Activated CD8-positive, alpha-beta memory T cell treated with anti-CD3 and anti-CD28 coated beads for 24 hours (primary cell): ENCODE results near the gene GSG1L.

Experiments
- DNase-seq: peaks from one replicate; pipeline ENCODE4 v3.0.0-alpha.2; 2020

GSG1L gene

DNA sequence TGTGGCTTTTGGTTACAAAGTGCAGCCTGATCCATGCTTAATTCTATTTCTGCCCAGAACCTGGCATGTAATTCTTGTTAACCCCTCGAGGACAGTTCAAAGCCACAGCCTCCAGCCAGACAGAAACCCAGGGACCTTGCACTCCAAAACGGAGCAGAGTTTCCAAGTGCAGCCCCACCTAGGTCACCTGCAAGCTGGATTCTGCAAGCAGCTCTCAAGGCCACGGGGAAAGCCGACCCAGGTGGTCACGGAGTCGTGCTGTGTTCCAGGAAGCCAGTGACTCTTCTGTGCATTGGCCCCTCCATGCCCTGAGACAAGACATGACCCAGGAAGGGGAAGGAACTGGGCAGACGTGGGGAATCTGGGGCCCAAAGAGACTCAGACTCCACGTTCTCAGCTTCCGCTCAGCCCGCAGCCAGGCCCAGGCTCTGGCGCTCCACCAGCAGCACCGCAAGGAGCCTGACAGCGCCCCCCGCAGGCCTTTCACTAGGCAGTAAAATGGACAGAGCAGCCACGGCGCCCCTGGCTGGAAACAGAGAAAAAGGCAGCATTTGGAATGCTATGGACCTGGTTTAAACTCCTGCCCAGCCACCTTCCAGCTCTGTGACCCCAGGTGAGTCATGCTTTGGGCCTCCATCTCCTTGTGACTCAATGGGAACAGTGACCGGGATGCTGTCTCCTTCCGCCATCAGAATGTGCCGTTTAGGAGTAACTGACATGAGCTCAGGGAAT lies 27.3 kb upstream of the GSG1L start:
- no peak for DNase-seq

- no peak for DNase-seq
These were observed 26.5 kb upstream of the GSG1L start for GRCh38 chr16:28089992-28090365.

GRCh38 chr16:28089205-28089991 lies 25.9 kb upstream of the GSG1L start:
- DNase-seq: no peak

GRCh38 chr16:28087675-28088300 lies 24.3 kb upstream of the GSG1L start:
- no peak for DNase-seq

- DNase-seq: no peak
These were observed 23.7 kb upstream of the GSG1L start for GRCh38 chr16:28087140-28087660.

DNA sequence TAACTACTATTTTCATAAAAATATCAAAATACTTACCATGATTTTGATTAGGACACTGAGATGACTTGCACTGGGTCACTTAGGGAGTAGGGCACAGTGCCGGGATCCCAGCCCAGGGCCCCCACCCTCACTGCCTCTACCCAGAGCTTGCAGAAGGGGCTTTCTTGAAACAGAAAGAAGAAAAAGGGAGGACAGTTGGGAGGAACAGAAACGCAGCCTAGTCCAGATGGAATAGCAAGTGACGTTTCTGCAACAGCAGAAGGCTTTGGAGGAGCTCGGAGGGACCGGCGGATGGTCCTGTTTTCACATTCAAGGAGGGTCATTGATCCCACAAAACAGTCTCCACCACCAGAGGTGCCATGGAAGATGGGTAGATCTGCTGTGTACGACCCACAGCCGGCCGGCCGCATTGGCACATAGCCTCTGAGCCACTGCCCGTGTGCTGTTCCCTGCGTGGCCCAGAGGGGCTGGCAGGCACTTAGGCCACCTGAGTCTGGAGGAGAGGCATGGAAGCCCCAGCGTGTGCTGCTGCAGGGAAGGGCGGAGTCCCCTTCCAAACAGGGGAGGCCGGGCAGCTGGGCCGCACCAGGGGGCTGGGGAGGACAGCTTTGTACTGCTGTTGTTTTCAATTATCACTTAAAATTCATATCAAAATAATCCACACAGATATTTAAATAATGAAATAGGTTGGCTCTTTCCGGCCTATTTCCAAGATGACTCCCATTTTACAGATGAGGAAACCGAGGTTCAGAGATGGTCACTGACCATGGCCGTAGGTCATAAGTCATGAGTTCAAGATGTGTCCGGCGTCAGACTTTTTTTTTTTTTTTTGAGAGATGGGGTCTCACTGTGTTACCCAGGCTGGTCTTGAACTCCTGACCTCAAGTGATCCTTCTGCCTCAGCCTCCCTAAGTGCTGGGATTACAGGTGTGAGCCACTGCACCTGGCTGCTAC lies 22.9 kb upstream of the GSG1L start:
- no peak for DNase-seq

- DNase-seq: no peak
These were observed 22.1 kb upstream of the GSG1L start for GRCh38 chr16:28085389-28086171.

DNA sequence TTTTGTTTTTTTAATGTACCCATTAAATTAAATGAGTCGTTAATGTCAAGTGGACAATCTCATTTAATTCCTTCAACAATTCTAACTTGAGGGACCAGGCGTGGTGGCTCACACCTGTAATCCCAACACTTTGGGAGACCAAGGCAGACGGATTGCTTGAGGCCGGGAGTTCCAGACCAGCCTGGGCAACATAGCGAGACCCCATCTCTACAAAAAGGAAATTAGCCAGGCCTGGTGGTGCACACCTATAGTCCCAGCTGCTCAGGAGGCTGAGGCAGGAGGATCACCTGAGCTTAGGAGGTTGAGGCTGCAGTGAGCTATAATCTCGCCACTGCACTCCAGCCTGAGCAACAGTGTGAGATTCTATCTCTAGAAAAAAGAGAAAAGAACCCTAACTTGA lies 20.7 kb upstream of the GSG1L start:
- DNase-seq: no peak

DNA sequence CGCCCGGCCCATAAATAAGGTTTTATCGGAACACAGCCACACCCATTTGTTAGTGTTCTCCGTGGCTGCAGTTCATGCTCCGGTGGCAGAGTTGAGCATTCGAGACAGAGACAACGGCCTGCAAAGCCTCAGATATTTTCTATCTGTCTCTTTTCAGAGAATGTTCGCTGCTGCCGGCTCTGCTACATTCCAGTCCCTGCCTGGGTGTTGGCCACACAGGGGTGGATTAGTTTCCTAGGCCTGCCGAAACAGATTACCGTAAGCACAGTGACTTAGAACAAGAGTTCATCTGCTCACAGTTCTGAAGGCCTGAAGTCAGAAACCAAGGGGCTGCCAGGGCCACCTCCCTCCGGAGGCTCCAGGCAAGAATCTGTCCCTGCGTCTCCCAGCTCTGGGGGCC lies 19.1 kb upstream of the GSG1L start:
- DNase-seq: no peak

GRCh38 chr16:28081391-28081968 lies 18.0 kb upstream of the GSG1L start:
- no peak for DNase-seq

- no peak for DNase-seq
These were observed 14.7 kb upstream of the GSG1L start for GRCh38 chr16:28078261-28078660.

DNA sequence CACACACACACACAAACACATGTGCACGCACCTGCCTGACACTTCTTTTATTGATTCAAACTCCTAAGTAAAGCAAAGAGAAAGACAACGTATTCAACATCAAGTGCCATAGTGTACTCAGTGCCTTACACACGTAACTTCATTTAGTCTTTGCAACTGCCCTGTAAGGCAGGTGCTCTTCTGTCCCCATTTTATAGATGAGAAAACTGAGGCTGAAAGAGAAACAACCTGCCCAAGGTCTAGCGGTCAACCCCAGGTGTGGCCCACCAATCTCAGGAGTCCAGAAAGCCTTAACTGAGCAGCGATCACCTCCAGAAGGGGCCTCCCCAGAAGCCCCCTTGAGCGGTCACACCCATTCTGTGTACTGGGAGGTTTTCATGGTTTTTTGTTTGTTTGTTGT lies 10.3 kb upstream of the GSG1L start:
- DNase-seq: no peak

- no peak for DNase-seq
These were observed 8.6 kb upstream of the GSG1L start for GRCh38 chr16:28072087-28072486.

- DNase-seq: no peak
These were observed 6.7 kb upstream of the GSG1L start for GRCh38 chr16:28069971-28070794.

- DNase-seq: no peak
These were observed 5.5 kb upstream of the GSG1L start for GRCh38 chr16:28068976-28069375.

DNA sequence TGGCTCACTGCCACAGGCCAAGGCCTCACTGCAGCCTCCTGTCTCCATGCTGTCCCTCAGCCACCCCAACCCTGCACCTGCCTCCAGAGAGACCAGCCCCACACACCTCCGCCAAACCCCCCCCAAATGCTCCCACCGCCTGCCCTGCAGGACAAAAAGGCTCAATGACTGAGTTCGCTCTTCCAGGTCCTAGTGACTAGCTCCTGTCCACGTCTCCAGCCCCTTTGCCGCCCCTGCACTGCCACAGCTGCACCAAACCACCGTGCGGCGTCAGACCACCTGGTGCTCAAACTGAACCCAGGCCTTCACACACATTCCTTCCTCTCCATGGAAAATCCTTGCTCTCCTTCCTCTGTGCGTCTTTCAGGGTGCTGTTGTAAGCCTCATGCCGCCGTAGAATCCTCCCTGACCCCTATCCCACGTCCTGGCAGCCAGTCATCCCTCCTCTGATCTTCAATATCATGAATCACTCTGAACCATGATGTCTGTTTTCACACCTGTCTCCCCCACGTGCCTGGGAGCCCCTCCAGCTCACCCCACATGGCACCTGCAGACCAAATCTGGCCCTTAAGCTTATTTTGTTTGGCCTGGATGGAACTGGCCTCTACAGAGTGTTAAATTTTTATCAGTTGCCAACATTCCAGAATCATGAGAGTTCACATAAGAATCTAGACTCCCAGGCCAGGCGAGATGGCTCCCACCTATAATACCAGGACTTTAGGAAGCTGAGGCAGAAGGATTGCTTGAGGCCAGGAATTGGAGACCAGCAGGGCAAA lies 4.3 kb upstream of the GSG1L start:
- DNase-seq: no peak

DNA sequence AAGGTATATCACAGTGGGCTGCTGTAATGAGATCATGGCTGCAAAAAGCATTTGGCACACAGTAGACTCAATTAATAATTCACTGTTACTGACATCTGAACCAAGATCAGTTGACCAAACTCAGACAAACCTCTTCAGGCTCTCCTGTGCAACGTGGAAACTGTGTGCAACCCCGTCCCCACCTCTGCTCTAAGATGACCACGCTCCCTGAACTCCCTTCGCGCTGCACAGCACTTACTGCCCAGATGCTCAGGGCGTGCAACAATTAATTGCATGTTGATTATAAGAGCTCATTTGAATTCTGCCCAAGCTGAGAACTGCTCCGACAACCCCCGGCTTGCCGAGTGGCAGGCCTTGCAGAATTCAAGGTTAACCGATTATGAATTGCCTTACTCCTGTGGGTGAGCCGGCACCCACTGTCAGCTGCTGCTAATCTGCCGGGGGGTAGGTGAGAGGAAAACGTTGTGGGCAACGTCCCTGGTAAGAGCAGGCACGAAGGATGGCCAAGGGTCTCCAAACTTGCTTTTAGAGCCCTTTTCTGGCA lies 1.3 kb upstream of the GSG1L start:
- DNase-seq: no peak

DNA sequence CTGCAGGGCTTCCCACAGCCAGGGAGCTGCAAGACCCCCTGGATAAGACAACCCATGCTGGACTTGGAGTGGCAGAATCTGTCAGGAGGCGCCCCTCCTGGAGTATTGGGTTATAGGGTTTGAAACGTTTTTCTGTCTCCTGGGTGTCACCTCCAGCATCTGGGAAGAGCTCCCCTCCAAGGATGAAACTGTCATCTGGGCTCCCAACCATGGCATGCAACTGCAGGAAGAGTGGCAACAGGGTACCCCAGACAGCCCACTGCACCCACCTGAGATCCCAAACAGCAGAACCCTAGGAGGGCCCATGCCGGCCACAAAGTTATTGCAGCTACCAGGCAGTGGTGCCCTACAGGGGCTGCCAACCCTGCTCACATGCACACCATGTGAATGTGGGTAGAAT lies 636 bp upstream of the GSG1L start:
- DNase-seq: no peak

GRCh38 chr16:28062847-28063521 lies 530 bp downstream of the GSG1L start:
- no peak for DNase-seq
